ENCODE measurements around the gene OSTN.

The OSTN gene

DNA sequence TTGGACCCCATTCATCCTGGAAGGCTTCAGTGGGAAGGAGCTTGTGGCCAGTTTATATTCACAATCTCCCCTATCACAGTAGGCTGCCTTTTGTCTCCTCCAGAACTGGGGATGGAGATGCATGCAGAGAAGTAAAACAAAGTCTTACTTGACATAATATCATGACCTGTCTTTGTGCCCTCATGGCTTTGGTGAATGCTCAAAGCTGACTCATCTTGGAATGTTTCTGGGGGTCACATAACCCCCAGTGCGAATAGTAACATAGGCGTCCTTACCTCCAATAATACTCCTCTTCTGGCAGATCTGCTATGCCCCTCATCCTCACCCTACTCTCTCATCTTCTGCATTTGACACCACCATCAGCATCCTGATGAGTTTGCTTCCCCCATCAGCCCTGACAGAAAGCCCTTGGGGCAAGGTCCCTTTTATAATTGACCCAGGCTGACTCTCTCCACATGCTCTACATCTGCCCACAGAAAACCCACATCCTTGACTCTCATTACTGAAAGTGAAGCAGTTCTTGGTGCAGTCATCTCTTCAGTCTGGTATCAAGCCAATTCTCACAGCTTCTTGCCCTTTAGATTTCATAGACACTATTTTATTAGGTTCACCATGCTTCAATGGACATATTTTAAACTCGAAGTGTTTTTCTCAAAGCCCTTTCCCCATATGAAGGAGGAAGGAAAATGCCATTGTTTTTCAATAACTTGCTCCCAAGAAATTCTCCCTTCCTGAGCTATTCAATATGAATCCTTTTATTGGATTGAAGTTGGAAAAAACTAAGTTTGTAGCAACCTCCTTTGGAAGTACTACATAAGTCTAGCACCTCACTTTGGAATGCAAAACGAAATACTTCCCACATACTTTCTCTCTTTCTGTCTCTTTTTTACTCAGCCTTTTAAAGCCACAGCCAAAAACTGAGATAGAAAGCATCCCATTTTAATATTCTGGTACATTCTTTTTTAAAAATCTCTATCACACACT lies 36.6 kb downstream of the OSTN start:
- DNase-seq, result no peak

DNA sequence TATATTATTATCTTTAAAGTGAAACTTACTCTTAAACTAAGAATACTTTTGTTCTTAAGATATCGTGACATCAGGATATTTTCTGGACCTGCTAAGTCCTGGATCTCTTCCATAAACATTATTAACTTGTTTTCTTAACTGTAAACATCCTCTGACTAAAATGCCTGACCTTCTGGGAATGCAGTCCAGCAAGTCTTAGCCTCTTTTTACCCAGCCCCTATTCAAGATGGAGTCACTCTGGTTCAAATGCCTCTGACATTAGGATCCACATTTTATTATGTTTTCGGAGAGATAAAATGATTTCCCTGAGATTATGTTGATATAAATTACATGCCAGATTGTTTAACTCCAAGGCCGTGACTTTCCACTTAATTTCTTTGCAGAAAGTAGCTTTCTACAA lies 37.6 kb downstream of the OSTN start:
- no peak for DNase-seq

DNA sequence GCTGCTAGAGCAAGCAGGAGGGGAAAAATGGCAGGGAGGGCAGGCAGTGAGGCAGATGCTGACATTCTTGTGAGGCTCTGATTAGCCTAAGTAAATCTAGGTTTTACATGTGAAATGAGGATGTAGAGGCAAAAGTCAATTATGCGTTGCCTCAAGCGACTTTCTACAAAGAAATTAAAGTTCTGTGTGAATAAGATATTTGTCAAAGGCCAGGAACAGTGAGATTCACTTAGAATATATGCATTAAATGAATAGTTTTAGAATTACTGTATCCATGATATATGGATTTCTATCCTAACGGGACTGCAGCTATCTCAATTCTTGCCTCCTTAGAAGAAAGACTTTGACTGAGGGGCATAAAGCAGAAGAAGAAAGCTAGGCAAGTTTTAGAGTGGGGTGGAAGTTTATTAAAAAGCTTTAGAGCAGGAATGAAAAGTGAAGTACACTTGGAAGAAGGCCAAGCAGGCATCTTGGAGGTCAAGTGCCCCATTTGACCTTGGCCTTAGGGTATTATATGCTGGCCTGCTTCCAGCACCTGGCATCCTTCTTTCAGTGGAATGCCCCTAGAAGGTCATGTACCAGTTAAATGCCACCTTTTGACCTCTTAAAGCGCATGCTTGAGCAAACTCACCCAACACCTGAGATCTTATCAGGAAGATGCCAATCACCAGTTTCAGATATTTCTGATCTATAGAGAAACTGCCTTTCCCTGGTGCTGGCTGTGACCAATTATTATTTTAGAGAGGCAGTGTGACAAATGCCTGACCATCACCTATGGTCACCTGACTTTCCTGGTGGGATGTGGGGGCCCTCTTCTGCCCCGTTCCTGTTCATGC lies 38.2 kb downstream of the OSTN start:
- DNase-seq, result no peak

DNA sequence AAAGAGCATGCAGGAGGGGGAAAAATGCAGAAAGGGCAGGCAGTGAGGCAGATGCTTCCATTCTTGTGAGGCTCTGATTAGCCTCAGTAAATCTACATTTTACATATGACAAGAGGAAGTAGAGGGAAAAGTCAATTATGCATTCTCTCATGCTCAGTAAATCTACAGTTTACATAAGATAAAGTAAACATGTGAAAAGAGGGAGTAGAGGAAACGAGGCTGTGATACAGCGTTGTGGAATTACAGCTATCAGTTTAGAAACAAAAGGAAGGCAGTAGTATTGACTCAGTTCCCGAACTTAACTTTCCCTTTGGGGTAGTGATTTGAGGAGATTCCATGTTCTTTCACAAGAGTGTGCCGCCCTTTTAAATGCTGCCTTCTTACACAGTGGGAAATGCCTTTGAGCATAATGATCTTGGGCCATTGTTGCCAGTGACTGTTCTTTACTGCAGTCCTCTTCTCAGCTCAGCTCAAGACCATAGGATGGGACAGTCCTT lies 39.3 kb downstream of the OSTN start:
- DNase-seq, result no peak

DNA sequence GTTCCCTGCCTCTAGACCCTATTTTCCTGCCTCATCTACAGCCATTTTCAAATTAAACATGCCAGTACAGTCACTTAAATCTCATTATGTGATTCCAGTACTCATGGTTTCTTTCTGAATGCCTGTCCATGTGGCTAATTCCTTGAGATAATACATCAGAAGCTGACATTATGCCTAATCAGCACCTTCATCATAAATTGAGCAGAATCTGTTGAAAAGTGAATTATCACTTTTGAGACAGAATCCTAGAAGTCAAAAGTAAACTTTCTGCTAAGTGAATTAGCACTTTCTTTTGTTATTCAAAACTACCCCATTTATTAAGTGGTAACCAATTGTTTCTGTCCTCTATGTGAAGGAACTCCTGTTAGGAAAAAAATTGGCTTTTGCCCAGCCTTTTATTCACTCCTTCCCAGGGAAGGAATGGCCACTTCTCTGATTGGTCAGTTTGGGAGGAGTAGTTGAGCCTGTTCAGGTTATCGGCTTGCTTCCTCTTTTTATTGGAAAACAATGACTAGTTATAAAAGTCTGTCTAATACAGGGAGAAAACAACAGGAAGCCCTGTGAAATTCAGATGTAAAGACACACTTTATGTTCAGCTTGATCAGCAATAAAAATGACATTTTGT lies 40.5 kb downstream of the OSTN start:
- no peak for DNase-seq

DNA sequence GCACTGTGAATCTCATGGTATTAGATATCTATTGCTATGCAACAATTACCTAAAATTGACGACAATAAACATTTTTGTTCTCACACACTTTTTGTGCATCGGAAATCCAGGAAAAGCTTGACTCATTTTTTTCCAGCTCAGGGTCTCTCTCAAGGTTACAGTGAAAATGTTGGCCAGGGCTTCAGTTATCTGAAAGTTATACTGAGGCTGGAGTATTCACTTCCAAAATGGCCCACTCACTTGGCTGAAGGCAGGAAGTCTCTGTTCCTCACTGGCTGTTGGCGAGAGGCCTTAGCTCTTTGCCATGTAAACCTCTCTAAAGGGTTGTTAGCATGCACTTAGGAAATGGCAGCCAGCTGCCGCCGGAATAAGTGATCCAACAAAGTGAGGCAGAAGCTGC lies 41.4 kb downstream of the OSTN start:
- no peak for DNase-seq

DNA sequence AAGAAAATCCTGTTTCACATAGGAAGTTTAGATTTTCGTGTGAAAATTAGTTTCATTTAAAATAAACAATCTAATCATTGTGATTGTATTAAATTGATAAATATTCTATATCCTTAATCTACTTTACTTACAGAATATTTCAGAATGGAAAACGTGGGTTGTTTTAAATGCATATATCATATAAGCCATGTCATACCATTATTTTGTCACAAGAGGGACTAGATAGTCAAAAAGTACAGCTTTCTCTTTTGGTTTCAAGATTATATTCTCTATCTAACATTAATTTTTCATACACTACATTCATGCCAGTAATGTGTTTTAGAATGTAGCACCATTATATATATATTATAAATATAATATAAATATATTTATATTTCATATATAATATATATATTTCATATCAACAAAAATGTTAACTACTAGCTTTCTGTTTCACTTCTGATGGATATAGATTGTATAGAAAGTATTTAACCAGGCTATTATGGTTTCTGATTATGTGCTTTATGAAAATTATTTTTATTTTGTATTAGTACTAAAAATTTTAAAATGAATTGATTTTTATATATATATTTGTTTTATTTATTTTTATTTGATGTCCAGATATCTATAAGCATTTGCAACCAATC lies 45.3 kb downstream of the OSTN start:
- DNase-seq, result no peak

DNA sequence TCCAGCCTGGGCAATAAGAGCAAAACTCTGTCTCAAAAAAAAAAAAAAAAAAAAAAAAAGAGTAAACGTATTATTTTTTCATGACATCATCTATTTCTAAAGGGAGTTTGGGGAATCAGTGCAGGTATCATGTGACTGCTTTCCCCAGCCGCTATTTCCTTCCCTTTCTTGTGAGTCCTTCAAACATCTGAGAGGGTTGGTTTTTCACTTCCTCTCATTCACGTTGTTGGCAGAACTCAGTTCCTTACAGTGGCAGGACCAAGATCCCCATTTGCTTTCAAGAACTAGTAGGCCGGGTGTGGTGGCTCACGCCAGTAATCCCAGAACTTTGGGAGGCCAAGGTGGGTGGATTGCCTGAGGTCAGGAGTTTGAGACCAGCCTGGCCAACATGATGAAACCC lies 47.0 kb downstream of the OSTN start:
- peak; percentile 41 to 73 for DNase-seq

DNA sequence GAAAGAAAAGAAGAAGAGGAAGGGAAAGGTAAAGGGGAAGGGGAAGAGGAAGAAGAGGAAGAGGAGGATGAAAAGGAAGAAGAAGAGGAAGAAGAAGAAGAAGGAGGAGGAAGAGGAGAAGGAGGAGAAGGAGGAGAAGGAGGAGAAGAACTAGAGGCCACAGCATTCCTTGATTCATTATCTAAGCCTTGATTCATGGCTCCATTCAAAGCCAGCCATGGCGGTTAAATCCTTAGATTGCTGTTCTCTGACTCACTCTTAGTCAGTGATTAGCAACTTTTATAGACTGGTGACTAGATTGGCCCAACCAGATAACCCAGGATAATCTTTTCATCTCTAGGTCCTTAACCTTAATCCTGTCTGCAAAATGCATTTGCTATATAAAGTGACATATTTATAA lies 47.6 kb downstream of the OSTN start:
- no peak for DNase-seq

DNA sequence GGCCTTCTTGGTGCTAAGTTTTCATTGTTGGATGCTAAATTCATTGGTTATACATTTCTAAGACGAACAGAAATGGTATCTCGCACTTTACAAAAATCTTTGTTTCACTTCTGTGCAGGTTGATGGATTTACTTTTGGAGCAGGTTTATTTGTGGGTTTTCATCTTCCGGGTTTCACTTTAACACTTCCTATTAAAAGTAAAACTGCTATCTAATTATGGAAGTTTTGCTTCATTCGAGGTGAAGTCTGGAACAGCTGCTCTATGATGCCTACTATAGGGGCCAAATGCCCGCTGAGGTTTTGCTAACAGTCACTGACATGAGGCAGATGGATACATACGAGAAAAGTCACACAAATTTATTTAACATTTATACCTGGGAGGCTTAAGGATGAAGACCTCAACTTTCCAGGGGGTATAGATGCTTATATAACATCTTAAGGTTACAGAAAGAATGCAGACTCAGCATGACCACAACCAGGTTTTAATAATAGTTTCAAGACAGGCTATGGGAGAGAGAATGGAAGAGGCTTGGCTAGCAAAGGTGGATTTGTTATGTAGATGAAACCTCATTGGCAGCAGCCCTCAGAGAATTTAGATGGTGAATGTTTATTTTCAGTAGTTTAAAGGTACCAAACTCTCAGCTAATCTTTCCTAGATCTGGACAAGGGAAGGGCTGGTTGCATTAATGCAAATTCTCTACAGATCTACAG lies 54.2 kb downstream of the OSTN start:
- no peak for DNase-seq

DNA sequence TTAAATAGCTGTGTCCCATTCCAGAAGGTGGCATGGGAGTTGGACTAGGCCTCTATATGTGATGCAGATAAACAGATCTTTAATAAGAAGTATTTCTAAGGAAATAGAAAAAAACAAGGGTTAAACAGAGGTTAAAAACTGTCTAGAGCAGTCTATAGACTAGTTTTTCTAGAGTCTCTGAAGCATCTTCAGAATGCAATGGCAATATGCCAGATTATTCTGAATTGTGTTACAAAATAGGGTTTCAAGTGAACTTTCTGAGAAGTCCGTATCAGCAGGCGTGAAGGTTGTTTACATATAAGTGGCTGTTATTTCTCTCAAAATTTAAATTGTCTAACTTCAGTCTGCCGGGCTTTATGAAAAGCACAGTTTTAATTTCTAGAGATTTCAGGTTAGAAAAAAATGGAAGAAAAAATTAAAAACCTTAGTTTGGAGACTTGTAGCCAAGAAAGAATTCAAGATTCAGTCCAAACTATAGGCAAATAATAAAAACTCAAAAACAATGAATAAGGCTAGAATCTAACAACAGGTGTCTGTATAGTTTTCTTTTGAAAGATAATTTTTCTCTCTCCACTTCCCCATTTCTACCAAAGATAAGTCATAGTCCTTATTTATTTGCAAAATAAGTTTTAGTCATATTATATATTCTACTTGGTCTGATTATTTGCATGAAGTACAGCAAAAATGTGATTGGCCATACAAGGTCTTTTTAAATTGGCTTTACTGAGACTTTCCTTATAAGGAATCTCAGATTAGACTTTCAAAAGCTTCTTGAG lies 55.2 kb downstream of the OSTN start:
- DNase-seq, result no peak

DNA sequence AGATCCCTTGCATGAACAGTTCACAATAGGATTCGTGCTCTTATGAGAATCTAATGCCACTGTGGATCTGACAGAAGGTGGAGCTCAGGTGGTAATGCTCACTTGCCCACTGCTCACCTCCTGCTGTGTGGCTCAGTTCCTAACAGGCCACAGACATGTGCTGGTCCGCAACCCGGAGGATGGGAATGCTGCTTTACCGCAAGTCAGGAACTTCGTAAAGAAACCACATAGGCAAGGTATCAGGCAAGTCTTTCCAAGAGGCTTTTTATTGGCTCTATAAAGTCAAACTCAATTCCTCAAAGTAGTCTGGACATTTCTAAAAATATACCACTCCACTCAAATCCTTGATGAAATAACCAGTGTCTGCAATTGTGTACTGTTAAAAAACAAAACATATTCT lies 56.1 kb downstream of the OSTN start:
- no peak for DNase-seq

DNA sequence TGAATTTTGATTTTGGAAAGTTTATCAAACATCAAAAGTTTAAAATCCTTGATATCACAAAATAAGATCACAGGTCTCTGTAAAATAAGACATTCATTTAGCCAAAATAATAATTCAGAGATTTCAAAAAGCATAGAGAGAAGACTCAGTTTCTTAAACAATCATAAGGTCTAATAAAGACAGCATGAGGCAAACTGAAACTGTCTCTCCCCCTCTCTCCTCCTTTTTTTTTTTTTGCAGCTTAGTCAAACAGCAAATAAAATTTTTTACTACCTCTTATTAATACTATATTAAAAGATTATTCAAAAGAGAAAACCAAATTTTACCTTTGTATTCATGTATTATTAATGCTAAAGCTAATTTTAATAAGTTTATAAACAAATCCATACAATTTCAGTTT lies 57.4 kb downstream of the OSTN start:
- DNase-seq, result no peak

DNA sequence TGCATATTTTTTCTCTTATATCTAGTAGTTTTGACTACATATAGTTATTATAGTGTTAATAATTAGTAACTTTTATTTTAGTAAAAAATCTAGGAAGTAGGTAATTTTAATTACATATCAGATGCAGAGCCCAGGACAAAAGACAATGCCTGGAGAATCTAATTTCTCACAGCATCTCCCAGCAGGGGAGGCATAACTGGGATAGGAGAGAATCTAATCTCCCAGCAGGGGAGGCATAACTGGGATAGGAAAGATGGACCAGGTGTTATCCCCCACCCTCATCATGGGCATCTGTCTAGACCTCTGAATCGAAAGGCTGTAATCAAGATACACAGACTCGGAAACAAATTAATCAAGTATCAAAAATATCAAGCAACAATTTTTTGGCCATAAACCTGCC lies 58.2 kb downstream of the OSTN start:
- no peak for DNase-seq

DNA sequence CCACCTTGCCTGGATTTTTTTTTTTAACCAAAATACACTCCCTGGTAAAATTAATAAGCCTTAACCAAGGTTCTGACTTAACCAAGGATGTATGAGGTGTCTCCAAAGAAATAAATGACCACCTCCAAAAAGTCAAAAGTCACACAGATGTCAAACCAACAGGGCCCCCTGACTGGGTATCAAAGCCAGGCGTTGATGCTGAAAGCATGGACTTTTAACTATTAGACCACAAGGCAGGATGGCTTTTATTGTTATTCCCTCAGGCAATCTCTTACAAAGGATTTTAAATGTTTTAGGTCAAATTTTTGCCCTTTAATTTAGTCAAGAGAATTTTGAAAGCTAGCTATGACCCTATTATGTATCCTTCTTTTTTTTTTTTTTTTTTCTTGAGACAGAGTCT lies 60.4 kb downstream of the OSTN start:
- no peak for DNase-seq

DNA sequence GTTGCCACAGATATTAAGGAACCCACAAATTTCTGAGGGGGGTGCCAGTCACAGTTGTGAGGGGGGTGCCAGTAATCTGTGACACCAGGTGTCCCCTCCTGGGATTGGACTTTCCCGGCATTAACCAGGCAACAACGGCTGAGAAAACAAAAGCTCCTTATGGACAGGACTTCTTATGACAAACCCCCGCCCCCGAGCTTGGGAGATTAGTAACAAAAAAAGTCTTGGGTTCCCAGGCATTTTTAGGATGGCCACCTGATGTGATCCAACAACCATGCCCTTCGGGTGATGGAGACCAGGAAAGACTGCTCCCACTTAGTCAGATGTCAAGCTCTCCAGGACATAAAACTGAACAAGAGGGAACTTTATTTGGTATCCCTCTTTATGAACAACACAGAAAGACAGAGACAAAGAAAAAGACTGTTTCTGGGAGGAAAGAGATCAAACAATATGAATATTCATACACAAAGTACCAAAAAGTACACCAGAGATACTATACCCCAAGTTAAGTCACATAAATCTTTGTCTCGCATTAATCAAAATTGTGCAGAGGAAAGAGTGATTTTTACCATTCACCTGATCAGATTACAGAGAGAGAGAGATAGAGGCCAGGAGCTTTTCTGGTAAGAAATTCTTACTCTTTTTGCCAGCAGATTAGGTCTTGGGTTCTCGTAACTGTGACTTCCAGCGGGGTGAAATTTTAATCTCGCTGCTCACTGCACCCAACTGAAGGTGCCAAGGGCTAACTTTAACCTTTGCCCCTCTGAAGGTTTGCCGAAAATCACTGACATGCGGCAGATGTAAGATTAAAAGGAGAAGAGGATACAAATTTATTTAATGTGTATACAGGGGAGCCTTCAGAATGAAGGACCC lies 61.6 kb downstream of the OSTN start:
- no peak for DNase-seq

DNA sequence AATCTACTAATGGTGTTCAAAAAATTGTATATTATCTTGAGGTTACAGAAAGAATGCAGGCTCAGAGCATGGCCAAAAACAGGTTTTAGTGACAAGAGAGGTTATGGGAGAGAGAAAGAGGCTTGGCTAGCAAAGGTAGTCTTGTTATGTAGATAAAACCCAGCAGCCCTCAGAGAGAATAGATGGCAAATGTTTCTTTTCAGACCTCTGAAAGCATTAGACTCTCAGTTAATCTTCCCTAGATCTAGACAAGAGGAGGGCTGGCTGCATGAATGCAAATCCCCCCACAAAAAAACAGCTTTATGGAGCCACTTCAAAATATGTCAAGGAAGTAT lies 62.2 kb downstream of the OSTN start:
- DNase-seq, result no peak

DNA sequence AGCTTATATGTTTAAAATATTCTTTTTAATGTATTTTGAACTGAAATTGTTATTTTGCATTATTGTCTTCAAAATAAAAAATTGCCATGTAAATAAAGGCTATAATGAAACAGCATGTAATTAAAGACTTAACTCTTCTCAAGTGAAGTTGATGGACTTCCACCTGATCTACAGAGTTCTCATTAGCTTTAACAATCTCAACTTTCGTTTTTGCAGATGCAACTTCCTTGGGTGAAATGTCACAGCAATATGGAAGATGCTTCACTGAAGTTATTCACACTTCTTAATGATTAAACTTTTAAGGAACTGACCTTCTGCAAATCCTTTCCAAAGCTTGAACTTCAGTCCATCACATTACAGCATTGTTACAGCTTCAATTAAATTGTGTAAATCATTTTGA lies 63.6 kb downstream of the OSTN start:
- DNase-seq, result no peak

DNA sequence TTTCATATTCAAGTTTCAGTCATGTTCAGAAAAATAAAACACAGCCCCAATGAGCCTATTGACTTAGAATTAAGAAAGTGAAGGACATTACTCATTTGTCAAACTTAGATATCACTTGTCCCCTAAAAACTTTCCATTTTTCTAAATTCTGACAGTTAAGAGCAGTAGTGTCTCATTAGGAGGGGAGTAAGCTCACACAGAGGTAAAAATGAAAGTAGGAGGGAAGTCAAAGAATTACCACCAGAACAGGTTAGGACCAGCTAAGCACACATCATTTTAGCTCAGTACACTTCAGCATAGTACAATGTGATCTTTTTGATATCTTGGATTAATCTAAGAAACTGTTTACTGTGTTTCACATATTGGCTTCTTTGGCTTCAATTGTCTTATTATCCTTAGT lies 64.3 kb downstream of the OSTN start:
- DNase-seq, result no peak

DNA sequence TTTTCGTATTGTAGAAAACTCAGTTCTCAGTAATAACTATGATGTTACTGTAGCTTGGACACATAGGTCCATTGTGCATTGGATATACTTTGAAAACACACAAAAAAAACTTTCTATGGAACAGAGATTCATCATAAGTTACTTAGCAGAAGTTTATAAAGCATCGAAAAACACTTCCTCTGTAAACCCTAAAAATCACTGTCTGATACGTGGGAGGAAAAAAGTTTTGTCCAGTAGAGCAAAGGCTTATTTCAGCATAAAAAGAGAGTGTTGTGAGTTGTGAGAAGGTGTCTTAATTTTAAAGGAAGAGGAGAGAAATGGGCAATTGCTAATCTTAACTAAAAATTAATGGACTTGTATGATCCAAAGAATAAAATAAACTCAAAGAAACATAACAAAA lies 64.8 kb downstream of the OSTN start:
- no peak for DNase-seq

DNA sequence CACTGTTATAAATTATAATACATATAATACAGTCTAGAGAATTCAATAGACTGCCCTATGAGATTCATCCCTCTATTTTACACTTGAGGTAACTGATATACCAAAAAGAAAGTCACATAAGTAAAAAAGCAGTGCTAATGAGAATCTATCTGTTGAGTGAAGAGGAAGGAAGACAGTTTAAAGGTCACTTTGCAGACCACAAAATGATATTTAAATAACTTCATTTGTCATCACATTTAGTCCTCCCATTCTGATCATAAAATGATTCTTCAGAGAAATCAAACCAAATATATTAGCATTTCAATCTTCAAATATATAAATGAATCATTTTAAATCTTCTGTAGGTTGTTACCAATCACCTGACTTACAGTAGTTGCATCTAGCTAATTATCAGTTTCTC lies 69.7 kb downstream of the OSTN start:
- no peak for DNase-seq

Measured in CD4-positive, alpha-beta T cell treated with Interleukin-1 beta for 1 hour (primary cell).